Activated CD4-positive, alpha-beta T cell treated with anti-CD3 and anti-CD28 coated beads, Interleukin-2, Interleukin-4, amounts not matched to agents 100 ng/mL and 50 ng/mL, durations not matched to agents 16 hours and 8 hours (primary cell): ENCODE data around the gene TIAM2.

ENCODE experiments used
- DNase-seq: peaks from one replicate; pipeline ENCODE4 v3.0.0-alpha.2; 2020; ENCODE audit warnings: low spot score

The TIAM2 gene

DNA sequence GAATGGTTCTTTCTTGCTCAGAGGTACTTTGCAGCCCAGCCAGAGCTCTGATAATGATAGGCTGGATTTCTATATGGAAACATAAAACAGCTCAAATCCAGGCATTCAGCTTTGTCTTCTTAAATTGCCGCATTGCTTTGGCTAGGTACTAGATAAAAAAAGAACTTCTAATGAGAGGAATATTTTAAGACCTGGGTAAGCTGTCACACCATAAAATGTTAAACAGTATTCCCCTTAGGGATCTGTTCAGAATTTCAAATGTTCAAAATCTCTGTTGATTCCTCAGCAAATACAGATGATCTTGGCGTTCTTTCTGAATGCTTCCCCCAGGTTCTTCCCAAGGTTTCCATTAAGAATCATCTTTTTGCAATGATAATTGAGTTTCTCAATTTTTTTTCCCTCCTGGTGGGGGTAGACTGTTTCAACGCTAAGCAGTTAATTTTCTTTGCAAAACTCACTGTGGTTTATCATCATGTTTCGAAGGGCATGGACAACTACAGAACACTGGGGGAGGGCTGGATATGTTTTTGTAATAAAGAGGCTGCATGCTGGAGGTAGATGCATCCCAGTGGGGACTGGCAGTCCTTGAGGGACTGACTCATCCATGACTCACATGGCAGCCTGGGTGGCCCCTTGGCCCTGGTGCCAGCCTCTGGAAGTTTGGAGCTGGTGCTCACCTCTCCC is 31.0 kb downstream of the TIAM2 start:
- DNase-seq = no peak

DNA sequence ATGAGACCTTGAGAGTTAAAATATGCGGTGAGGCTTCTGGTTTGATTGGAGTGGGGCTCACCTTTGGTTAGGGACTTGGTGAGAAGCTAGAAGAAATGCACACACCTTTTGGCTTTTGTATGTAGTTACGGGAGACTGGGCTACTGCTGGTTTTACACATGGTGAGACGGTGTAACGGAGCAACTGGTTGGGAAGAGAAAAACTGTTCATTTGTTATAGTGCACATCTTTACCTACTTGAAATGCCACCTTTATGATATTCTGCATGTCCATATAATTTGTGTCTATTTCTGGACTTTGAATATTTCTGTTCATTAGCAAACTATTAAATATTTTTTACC is 31.6 kb downstream of the TIAM2 start:
- DNase-seq = no peak

DNA sequence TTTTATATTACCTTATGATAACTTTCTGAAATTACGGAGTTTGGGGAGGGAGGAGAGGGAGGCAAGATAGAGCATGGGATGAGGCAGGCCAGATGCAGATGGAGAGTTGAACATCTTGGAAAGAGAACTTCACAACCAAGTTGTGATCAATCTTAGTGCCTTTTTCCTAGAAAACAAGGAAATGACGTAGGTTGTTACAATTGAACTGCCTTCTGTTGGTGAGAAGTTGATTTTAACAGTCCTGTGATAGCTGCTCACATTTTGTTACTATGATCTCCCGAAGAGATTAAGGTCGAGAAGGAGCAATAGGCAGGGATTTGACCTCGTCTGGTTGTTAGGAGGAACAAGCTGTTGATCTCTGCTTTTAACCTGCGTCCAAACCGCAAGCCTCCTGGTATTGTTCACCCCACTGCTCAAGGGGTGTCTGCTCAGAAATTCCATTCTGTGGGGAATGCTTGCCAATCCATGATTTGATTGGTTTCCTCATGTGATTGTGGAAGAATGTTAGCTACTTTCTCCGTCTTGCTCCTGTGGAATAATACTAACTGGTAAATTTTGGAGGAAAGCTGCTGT is 35.1 kb downstream of the TIAM2 start:
- DNase-seq = no peak

DNA sequence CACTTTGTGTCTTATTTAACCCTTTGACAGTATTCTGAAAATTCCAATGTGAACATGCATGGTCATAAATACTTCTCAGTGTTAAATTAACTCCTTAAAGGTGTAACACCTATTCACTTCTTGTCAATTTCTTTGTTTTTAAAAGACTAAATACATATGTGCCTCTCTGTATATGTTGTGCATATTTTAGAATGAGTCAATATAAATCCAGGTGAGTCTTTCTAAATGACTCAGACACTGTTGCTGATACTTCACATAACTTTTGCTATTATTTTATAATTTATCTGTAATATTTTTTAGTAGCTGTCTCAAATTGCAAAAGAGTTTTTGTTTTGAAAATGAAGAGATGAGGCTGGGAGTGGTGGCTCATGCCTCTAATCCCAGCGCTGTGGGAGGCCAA is 36.0 kb downstream of the TIAM2 start:
- DNase-seq = no peak

DNA sequence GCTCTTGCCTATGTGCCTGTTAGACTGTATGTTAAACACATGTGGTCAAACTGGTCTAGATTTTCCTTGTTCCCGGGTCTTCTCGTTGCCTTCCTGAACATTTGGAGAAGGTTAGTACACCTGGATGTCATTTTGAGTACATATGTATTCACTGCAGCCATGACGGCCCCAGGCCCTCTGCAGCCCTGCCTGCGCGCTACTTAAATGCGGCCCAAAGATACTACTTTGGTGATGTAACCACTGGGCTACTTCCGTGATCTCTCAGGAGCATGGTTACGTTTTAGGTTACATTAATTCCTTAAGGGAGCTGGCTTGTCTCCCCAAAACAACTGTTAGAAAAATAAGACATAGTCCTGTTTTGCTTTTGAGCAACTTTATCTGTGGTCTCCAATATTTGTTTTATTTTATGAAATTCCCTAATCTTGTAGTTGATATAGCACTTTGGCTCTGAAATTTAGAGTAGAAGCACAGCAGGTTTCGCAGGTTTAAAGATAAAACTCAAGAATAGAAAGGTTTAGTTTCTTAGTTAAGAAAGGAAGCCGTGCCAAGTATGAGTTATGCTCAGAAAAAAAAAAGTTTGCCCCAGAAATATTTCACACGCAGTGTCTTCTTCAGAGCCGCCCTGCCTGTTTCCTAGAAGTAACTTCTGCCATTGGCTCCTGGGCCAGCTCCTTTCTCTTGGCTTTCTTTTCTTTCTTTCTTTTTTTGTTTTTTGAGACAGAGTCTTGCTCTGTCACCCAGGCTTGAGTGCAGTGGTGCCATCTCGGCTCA is 38.1 kb downstream of the TIAM2 start:
- DNase-seq = no peak

DNA sequence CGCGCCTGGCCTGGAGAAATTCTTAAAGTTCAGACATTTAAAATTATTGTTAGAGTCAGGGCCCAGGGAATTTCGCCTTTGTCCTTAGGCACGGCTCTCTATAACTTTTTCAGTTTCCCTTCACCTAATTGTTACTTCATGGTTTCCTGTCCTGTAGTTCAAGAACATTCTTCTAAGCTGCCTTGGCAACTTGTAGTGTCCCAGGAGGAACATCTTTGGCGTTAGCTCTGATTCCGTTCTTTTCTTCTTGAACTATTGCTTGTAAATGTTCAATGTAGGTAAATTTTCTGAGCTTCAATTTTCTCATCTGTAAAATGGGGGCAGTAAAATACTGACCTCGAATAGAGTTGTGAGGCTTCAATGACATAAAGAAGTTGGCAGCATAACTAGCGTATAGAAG is 41.8 kb downstream of the TIAM2 start:
- DNase-seq = no peak

DNA sequence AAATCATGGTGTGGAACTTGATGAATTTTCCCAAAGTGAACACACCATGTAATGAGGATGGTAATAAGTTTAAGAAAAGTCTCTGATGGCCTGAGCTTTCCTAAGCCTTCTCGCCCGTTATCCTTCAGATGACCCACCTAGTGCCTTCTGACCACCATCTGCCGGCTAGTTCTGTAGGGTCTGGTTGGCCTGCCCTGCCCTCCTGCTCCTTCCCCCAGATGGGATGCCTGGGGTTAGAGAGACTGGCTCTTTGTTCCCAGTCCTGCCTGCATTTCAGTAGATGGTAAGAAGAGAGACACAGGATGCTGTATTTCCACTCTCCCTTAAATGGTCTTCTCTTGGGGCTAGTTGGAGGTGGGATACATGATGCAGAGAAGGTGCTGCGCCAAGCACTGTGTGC is 43.0 kb downstream of the TIAM2 start:
- no peak for DNase-seq

DNA sequence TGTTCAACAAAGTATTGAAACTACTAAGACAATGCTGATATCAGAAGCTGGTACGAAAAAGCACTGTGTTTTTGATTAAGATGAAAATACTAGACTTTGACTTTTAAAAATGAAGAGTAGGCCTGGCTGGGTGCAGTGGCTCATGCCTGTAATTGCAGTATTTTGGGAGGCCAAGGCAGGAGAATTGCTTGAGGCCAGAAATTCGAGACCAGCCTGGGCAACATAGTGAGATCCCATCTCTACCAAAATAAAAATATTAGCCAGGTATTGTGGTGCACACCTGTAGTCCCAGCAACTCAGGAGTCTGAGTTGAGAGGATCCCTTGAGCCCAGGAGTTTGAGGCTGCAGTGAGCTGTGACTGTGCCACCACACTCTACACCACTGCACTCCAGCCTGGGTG is 43.4 kb downstream of the TIAM2 start:
- DNase-seq = no peak

DNA sequence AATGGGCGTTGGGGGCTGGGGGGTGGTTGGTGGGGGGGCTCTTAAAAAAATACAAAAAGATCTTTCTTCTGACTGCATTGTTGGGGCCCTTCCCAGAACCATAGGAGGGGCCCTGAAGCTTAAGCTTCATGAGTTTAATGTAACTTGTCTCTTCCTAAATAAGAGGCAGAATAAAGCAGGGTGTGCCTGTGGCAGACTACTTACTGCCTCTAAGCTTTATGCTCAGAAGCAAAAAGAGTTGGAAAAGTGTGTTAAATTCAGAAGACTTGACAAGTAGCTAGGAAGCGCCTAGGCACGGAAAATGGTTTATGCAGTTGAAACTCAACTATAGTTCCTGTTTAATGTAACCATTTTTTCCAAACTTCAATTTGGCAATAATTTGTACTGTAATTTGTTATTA is 44.5 kb downstream of the TIAM2 start:
- no peak for DNase-seq

DNA sequence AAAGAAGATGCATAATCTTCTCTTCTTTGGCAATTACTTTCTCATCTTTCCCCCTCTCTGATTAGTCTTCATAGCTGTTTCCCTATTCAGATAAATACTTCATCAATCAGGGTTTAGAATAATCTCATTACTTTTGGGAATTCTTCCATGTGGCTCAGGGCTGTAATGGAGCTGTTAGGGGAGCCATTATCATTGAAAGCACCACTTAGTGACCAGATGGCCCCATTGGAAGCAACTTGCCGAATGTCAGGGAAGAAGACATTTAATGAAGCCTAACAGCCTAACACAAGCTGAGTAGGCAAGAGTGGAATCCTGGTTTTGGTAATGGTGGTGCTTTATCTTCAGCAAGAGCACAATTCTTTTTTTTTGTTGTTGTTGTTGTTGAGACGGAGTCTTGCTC is 45.0 kb downstream of the TIAM2 start:
- no peak for DNase-seq

DNA sequence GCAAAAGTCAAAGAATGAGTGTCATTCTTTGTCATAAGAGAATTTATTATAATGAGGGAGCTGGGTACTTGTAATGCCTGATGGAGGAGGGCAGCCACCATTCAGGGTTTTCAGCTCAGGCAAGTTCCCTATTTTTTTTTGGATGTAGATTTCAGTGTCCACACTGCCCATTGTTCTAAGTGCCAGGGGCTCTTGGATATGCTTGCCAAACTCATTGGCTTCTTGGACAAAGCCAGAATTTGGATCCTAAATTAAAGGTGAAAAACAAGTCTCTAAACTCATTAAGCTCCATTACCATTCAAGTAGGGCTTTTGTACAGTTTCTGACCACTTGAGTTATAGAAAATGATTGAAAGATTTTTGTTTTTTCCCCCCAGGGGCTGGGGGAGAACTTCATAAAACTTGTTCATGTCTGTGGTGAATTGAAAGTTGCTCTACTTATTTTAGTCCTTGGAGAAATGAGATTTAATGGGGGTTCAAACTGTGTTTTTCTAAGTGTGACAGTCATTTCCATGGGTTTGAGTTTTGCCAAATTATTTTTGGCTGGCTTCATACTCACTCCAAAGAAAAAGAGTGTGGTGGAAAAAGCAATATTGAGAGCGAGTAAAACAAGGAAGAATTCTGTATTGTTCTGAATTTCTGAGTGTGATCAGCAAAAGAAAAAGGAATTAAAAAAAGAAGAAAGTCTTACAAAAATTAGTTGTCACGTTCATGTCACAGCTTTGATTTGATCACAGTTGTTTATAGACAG is 46.0 kb downstream of the TIAM2 start:
- no peak for DNase-seq

DNA sequence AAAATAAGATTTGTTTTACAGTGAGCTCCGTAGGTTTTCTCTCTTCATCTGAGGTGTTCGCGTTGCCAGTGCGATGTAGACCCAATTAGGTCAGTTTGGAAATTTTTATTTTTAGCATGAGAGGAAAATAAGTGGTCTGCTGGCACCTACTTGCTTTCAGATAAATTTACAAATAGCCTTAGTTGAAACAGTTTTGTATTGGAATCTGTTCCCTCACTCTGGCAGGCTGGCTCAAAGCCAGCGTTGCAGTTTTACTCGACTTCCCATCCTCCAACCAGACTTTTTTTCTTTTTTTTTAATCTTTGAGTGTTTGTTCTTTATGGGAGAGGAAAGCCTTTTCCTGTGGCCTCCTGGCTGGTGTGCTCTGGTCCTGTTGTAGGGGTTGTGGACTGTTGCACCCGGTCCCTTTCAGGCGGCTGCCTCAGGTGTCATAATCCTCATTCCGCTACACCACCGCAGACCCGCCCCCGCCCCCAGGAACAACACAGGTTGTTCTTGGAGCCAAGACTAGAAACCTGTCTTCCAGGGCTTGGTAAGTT is 46.7 kb downstream of the TIAM2 start:
- DNase-seq = no peak

DNA sequence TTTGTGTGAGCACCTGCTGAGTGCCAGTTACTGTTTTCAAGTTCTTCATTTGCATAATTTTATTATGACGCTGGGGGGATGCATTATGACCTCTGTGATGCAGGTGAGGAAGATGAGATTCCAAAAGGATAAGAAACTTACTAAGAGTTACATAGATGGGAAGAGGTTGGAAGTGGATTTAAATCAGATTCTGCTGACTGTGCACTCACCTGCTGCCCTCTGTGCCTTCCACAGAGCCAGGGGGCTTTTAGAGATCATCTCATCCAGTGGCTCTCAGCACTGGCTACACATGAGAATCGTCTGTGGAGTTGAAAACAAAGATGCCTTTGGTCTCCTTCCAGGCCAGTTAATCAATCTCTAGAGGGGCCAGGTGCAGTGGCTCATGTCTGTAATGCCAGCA is 47.9 kb downstream of the TIAM2 start:
- no peak for DNase-seq

DNA sequence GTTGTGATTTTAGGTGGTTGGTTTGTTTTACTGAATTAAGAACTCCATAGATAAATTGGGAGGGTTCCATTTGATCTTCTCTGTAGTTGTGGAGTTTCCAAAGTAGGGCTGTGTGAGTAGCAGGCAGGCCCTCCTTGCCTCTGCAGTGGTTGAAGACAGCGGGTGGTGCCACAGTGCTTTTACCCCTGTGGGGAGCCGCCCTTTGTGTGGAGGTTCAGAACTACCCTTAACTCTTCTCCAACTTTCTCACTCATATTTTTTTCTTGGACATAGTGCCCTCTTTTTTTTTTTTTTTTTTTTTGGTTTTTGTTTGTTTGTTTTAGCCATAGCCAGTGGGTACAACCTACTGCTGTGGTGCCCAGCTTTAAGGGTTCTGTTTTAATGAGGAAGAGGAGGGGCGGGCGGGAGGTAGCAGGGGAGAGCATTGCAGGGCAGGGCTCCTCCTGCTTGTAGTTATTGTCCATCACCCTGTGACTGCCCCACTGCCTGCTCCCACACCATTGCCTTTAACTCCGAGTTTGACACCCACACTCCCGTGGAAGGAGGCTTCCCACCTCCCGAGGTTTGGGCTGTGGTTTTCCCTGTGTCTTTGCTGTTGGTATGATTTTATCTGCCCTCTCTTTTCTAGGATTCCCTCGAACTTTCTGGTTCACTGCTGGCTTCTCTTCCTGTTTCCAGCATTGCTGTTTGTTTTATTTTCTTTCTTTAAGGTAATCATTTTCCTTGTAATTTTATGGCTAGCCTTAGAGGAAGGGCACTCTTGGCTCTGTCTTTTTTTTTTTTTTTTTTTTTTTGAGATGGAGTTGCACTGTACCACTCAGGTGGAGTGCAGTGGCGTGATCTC is 50.7 kb downstream of the TIAM2 start:
- no peak for DNase-seq

DNA sequence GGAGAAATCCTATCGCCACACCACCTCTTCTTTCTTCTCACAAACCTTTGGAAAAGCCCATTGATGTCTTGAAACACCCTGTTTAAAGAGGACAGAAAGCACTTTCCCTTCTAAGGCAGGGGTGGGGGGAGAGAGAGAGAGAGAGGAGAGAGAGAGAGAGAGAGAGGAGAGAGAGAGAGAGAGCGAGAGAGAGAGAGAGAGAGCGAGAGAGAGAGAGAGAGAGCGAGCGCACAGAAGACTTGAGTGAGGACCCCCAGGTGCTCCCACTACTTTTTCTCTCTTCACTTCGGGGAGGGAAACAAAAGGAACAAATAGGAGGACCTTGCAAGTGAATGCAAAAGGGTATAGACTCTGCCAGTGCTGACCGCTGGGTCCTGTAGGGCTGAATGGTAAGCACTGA is 52.4 kb downstream of the TIAM2 start:
- no peak for DNase-seq

DNA sequence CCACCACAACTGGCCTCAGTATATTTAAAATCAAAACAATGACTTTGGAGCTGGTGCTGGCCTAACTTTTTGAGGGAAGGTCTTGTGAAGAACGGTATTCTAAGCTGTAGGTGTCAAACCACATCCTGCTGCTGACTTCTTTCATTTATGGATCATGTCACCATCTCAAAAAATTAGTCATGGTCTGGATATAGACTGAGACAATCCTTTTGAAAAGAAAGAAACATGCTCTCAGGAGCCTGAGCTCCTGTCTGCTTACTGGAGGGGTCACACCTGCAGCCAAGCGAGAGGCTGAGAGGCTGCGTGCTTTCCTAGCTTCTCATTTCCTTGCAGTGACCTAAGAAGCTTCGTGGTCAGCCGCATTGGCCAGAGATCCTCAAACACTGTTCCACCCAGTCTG is 55.2 kb downstream of the TIAM2 start:
- peak; percentile 87 for DNase-seq

DNA sequence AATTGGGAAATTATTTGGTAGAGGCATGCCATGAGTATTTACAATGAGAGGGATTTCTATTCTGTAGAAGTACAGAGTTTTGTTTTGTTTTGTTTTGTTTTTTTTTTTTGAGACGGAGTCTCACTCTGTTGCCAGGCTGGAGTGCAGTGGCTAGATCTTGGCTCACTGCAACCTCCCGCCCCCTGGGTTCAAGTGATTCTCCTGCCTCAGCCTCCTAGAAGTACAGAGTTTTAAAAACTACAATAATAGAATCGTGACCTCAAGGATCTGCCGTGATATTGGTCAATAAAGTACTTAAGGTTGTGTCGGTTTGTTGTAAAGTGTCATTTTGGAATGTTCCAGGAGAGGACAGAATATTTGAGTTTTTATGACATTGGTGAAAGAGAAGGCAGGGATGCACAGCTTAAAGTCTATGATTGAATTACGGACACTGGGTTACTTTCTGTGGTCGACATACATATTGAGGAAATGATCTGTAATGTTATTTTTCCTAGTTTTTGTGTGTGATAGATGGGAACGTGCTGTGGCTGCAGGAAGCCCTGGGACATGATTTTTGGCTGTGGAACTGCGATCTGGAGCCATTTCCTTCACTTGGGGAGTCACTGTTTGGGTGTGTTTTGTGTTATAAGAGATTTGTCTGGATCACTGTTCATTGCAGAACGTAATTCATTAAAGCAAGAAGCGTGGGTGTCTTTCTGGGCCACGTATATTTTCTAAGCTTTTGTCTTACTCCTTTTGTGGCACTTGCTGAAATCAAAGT is 59.6 kb downstream of the TIAM2 start:
- no peak for DNase-seq

DNA sequence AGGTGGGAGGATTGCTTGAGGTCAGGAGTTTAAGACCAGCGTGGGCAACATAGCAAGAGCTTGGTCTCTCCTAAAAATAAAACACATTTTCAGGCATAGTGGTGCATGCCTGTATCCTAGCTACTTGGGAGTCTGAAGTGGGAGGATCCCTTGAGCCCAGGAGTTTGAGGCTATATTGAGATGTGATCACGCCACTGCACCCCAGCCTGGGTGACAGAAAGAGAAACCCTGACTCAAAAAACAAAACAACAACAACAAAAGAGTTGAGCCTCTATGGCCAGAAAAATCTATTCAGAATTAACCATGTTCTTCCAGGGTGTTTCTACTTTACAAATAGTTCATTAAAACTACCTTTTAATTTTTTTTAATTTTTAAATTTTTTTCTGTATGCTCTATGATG is 60.6 kb downstream of the TIAM2 start:
- peak; percentile 36 for DNase-seq

DNA sequence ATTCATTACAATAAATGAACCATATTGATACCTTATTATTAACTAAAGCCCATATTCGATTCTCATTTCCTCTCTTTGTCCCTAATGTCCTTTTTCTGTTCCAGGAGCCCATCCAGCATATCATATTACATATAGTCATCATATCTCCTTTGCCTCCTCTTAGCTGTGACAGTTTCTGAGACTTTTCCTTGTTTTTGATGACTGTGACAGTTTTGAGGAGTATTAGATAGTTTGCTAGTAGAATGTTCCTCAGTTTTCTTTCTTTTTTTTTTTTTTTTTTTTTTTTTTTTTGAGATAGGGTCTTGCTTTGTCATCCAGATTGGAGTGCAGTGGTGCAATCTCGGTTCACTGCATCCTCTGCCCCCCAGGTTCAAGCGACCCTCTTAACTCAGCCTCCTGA is 61.6 kb downstream of the TIAM2 start:
- no peak for DNase-seq

DNA sequence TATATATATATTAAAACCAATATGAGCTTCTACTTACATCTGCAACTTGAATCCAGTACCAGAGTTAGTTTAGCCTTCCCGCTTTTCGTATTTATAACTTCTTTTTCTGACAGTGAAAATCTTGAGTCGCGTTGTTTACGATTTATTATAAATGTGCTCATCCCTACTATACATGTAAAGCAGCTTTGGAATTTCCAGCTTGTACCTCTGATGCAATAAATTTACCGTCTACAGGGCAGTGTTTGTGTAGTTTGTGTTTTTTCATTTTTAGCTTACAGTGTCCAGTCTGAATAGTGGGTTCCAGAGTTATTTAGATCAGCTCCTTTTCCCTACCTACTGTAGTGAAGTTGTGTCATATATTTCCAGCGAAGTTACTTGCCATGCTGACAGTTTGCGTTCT is 66.3 kb downstream of the TIAM2 start:
- no peak for DNase-seq

DNA sequence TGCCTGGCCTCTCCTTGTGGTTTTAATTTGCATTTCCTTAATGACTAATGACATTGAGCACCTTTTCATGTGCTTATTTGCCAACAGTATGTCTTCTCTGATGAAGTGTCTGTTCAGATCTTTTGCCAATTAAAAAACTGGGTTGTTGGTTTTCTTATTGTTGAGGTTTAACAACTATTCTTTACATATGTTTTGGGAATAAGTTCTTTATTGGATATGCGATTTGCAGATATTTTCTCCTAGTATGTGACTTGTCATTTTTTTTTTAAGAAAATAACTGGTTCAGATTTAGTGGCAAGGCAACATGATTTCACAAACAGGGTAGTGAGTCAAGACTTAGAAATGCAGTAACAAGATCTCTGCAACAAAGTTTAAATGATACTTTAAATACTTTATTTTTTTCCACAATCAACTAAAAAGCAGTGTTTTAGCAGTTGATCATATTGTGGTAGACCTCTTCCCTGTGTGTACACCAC is 67.8 kb downstream of the TIAM2 start:
- no peak for DNase-seq
